ENCODE results near the gene CHRM4.

The CHRM4 gene

DNA sequence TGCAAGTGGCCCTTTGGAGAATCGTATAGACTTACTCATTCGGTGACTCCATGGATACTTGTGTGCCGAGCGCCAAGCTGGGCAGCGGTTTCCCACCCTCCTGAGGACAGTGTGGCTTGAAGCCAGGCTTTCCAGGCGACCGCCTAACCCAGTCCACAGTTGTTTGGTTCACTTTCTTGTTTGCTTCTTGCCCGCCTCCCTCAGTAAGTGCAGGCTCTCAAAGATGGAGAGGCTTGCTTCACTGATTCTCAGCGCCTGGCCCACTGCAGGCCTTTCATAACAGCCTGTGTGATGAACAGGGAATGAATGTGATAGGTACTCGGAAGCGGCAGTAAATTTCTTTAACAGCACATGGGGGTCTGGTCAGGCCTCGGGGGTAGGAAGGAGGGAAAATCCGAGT is 21.3 kb downstream of the CHRM4 start:
- in situ Hi-C loops (cut with MboI; ENCODE audit: low pct_unique_long_range_greater_than_20kb, low sequenced_read_pairs, unreplicated experiment) = no loop called here
- no peak for DNase-seq (ENCODE audit: low spot score)
- TF ChIP-seq CTCF (IDR thresholded peaks at IDR 0.05; ENCODE audit: extremely low read depth, insufficient read depth, missing control alignments) = no peak

DNA sequence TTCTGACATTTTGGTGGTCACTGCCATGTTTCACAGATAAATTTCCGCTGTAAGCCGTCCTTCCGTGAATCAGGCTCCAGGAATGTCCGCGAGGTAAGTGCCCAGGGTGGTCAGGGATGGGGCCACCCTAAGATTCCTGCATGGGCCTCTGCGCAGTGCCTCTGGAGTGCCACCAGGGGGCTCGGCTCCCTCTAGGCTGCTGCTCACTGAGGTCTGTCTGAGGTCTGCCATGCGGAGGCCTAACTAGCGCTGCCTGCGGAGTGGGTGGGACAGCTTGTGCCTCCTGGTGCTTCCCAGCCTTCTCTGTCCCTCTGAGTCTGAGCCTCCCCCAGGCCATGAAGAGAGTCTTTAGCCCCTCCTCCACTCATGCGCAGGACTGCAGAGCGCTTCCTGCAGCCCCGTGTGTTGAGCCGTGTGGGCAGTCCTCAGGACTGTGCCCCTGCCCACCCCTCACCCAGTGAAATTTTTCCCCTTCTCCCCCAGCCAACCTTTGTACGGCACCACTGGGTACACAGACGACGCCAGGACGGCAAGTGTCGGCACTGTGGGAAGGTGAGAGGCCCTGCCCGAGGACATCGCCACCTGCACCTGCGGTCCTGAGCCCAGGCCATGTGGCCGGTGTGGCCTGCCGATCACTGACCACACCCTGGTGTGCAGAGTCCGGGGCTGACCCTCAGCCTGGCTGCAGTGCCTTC is 22.0 kb downstream of the CHRM4 start:
- peak; percentile 94 for TF ChIP-seq CTCF (IDR thresholded peaks at IDR 0.05; ENCODE audit: extremely low read depth, insufficient read depth, missing control alignments)
- in situ Hi-C loops (cut with MboI; ENCODE audit: low pct_unique_long_range_greater_than_20kb, low sequenced_read_pairs, unreplicated experiment) = no loop called here
- peak; percentile 75 for DNase-seq (ENCODE audit: low spot score)

GRCh38 chr11:46367916-46368267 is 23.7 kb downstream of the CHRM4 start:
- no peak for TF ChIP-seq CTCF (IDR thresholded peaks at IDR 0.05; ENCODE audit: extremely low read depth, insufficient read depth, missing control alignments)
- no peak for DNase-seq (ENCODE audit: low spot score)
- in situ Hi-C loops (cut with MboI; ENCODE audit: low pct_unique_long_range_greater_than_20kb, low sequenced_read_pairs, unreplicated experiment) = no loop called here

DNA sequence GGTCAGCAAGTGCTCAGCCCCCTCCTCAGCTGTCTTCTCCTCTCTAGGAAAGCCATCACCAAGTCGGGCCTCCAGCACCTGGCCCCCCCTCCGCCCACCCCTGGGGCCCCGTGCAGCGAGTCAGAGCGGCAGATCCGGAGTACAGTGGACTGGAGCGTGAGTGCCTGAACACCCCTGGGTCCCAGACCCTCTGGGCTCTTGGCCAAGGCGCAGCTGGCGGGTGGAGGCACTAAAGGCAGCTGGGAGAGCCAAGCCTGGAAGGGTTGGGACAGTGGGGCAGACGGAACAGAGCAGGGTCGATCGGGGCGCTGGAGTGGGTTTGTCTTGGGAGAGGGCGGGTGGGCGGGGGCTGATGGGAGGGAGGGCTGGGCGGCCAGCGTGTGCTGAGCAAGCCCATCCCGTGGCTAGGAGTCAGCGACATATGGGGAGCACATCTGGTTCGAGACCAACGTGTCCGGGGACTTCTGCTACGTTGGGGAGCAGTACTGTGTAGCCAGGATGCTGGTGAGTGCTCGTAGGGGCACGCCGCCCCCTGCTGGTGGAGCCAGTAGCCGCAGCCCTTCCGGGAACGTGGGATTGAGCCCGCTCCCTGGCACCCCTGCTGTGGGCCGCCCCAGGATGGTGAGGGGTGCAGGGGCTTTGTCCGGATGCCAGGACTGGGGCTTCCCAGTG is 24.2 kb downstream of the CHRM4 start:
- TF ChIP-seq CTCF (IDR thresholded peaks at IDR 0.05; ENCODE audit: extremely low read depth, insufficient read depth, missing control alignments) = peak; percentile 92
- in situ Hi-C loops (cut with MboI; ENCODE audit: low pct_unique_long_range_greater_than_20kb, low sequenced_read_pairs, unreplicated experiment) = no loop called here
- peak; percentile 82 for DNase-seq (ENCODE audit: low spot score)

- no peak for DNase-seq (ENCODE audit: low spot score)
- in situ Hi-C loops (cut with MboI; ENCODE audit: low pct_unique_long_range_greater_than_20kb, low sequenced_read_pairs, unreplicated experiment) = no loop called here
- TF ChIP-seq CTCF (IDR thresholded peaks at IDR 0.05; ENCODE audit: extremely low read depth, insufficient read depth, missing control alignments) = no peak
Measured at GRCh38 chr11:46366661-46367161, 24.9 kb downstream of the CHRM4 start.

GRCh38 chr11:46366260-46366659 is 25.3 kb downstream of the CHRM4 start:
- TF ChIP-seq CTCF (IDR thresholded peaks at IDR 0.05; ENCODE audit: extremely low read depth, insufficient read depth, missing control alignments) = no peak
- DNase-seq (ENCODE audit: low spot score) = no peak
- in situ Hi-C loops (cut with MboI; ENCODE audit: low pct_unique_long_range_greater_than_20kb, low sequenced_read_pairs, unreplicated experiment) = no loop called here
